Measurements from ENCODE around the gene KBTBD4. TPM values are rescaled to one million over a fixed set of nuclear protein-coding genes. Genes with fewer than 3 reads are reported as not detected.

The KBTBD4 gene
- total and polyA plus RNA-seq, 2 of the 13 experiments (the other 11 are each of a cell fraction or from before 2014, with no cell fraction given), result 8.5 to 12.8 TPM

GRCh38 chr11:47565340-47566148 lies 13.2 kb downstream of the KBTBD4 start, which contains the start of gene PTPMT1 (continued):
- 0 out of 2 replicates have a peak, but pooled peaks have one; percentile 18 for TF ChIP-seq ZNF724P (CRISPR knock-in tag; IDR thresholded peaks at IDR 0.05; ENCODE audit: borderline replicate concordance)
- no peak for TF ChIP-seq TRIM22 (IDR thresholded peaks at IDR 0.05)
- no peak for TF ChIP-seq ARID5B (CRISPR knock-in tag; IDR thresholded peaks at IDR 0.05)
- no peak for TF ChIP-seq ZNF251 (CRISPR knock-in tag; IDR thresholded peaks at IDR 0.05)
- no peak for TF ChIP-seq ZNF496 (CRISPR knock-in tag; IDR thresholded peaks at IDR 0.05; ENCODE audit: insufficient replicate concordance)
- no peak for TF ChIP-seq ETV6 (CRISPR knock-in tag; conservative IDR thresholded peaks at IDR 0.05)
- peak; percentile 27; the same call in 1 of the 2 replicates for TF ChIP-seq BHLHE40 (IDR thresholded peaks at IDR 0.05; ENCODE audit: low read length)
- TF ChIP-seq EZH2 (conservative IDR thresholded peaks at IDR 0.05; ENCODE audit: low read depth, low read length), result no peak
- 0 out of 2 replicates have a peak, but pooled peaks have one; percentile 19 for TF ChIP-seq JUN (CRISPR knock-in tag; IDR thresholded peaks at IDR 0.05)
- TF ChIP-seq SRY (CRISPR knock-in tag; IDR thresholded peaks at IDR 0.05), result no peak; the same call in none of the 2 replicates
- TF ChIP-seq ATF1 (CRISPR knock-in tag; IDR thresholded peaks at IDR 0.05), result no peak
- peak; percentile 76 for TF ChIP-seq AGO2 (optimal IDR thresholded peaks at IDR 0.05; ENCODE audit: low read depth, low read length)
- TF ChIP-seq GLI4 (CRISPR knock-in tag; IDR thresholded peaks at IDR 0.05; ENCODE audit: borderline replicate concordance), result 0 out of 2 replicates have a peak, but pooled peaks have one; percentile 54
- TF ChIP-seq TEAD3 (CRISPR knock-in tag; optimal IDR thresholded peaks at IDR 0.05; ENCODE audit: borderline replicate concordance), result peak; percentile 3
- TF ChIP-seq ZNF703 (CRISPR knock-in tag; IDR thresholded peaks at IDR 0.05; ENCODE audit: borderline replicate concordance), result 0 out of 2 replicates have a peak, but pooled peaks have one; percentile 35
- TF ChIP-seq ATM (IDR thresholded peaks at IDR 0.05; ENCODE audit: borderline replicate concordance), result no peak
- TF ChIP-seq DMTF1 (CRISPR knock-in tag; IDR thresholded peaks at IDR 0.05), result no peak
- TF ChIP-seq FOXJ3 (CRISPR knock-in tag; IDR thresholded peaks at IDR 0.05; ENCODE audit: borderline replicate concordance), result no peak
- TF ChIP-seq ZNF101 (CRISPR knock-in tag; IDR thresholded peaks at IDR 0.05; ENCODE audit: borderline replicate concordance, low read depth), result no peak
- peak; percentile 6; the same call in 1 of the 2 replicates for TF ChIP-seq HNF1B (CRISPR knock-in tag; IDR thresholded peaks at IDR 0.05)
